ENCODE measurements around the gene KRTAP10-7.
"Not testable (repeated sequence)": the region's sequence is repeated elsewhere in the genome, so short reads cannot be mapped to it uniquely, and the experiment has no call there.

The KRTAP10-7 gene

DNA sequence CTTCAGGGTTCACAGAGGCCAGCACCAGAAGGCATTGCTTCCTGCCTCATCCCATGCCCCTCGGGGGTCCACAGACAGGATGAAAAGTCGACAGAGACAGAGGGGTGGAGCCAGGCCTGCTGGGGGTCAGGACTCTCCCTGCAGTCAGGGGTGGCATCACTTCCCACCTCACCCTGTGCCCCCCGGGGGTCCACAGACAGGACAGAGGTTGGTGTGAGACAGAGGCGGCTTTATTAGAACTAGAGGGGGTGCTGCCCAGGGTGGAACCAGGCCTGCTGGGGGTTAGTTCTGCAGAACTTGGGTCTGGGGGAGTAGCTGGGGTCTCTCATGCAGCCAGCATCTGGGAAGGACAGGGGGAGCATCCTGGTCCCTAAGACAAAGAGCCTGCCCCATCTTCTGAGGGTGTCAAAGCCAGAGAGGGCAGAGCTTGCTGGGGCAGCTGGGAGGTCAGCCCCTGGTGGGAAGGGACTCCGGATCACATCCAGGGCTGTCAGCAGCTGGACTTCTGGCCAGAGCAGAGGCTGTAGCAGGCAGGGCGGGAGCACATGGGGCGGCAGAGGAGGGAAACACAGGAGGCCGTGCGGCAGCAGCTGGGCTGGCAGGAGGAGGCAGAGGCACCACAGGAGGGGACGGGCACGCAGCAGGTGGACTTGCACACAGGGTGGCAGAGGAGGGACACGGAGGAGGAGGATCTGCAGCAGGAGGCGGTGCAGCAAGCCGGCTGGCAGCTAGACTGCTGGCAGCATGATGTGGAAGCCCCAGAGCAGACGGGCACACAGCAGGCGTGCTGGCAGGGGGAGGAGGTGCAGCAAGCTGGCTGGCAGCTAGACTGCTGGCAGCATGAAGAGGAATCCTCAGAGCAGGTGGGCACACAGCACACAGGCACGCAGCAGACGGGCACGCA lies 9.2 kb upstream of the KRTAP10-7 start:
- not testable (repeated sequence) for DNase-seq (ENCODE audit: low spot score)

DNA sequence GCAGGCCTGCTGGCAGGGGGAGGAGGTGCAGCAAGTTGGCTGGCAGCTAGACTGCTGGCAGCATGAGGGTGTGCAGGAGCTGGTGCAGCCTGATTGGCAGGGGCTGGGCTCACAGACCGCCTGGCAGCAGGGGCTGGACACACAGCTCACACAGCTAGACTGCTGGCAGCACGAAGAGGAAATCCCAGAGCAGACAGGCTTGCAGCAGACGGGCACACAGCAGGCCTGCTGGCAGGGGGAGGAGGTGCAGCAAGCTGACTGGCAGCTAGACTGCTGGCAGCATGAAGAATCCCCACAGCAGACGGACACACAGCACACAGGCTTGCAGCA lies 8.6 kb upstream of the KRTAP10-7 start:
- not testable (repeated sequence) for DNase-seq (ENCODE audit: low spot score)

DNA sequence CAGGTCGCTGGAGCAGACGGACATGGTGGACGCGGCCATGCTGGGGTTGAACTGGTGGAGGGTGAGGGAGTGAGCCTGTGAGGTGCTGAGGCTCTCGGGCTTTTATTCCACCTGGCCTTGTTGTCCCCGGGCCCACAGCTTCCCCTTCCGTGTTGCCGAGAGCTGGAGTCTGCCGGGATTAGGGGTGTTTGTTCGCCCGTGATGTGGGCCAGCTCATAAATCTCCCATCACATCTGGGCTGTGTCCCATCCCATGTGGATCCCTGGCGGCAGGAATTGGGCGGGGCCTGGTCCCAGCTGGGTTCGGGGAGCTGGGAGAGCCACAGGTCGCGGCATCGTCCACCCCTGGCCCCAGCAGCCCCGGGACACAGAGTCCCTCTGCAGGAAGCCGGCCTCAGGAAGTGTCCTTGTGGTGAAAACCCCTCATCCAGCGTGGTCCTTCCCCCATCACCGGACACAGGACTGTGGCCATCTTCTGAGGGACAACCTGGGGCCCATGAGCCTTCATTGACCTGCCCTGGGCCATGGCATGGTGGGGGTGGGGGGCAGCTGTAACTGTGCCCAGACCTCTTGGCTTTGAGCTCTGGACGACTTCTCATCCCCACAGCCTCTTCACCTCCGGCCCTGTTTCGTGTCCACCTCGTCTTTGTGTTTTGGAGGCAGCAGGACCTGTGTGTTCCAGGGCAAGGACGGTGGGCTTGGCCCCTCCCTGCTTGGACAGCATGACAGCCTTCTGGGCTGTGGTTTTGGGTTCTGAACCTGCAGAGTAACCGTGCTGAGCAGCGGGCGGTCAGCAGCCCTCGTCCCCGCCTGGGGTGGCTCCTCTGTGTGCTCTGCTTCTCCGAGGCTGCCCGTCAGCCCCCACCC lies 7.7 kb upstream of the KRTAP10-7 start, which contains the start of gene KRTAP10-6:
Gene KRTAP10-6 (minus strand): TSS at position 60 of the 866 bp plus-strand sequence. CDS start 21 bp downstream, at position 39.
- no peak for DNase-seq (ENCODE audit: low spot score)

DNA sequence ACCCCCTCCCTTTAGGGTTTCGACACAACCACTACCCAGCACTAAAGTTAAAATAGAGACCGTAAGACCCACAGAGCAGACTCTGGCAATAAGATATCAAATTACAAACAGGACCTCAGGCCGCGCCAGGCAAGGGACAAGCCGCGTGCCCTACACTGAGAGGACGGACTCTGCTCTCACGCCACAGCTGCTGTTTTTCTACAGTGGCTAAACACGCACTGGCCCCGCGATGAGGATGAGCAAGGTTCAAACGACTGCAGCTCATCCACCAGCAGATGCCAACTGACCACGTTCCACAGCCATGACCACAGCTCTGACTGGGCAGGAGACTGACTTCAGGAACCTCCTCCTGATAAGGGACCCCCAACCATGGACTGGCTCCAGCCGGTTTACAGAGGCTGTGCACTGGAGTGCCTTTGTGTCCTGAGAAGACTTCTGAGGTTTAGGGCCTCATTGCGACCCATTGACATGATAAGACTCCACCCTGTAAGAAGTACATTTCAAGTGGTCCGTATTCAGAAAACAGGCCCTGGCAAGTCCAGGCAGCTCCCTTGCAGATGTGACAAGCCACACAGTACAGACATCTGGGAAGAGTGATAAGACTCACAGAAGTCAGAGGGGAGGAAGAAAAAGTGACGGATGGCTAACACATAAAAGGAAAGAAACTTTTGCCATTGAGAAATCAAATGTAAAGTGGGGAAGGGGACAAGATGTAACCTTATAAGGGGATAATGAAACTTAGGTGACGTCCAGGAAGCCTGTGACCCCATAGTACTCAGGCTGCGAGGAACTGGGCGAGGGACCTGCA lies 6.6 kb upstream of the KRTAP10-7 start:
- DNase-seq (ENCODE audit: low spot score) = no peak

DNA sequence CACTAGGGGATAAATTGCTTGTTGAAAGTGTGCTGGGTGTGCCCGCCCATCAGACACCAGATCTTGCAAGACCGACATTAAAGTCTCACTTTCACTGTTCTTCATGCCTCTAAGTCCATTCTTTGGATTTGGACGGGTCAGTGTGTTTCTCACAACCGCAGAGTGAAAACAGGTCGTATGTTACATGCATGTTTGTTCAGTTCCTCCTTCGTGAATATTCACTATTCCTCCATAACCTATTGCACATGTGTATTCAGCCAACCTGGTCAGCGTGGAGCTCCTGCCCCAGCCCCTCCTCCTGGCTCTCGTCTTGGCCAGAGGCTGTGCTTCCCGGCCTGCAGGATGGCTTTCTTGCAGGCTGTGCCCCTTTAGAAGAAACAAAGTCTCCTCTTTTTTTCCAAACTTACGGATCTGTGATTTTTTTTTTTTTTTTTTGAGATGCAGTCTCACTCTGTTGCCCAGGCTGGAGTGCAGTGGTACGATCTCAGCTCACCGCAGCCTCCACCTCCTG lies 5.9 kb upstream of the KRTAP10-7 start:
- no peak for DNase-seq (ENCODE audit: low spot score)

DNA sequence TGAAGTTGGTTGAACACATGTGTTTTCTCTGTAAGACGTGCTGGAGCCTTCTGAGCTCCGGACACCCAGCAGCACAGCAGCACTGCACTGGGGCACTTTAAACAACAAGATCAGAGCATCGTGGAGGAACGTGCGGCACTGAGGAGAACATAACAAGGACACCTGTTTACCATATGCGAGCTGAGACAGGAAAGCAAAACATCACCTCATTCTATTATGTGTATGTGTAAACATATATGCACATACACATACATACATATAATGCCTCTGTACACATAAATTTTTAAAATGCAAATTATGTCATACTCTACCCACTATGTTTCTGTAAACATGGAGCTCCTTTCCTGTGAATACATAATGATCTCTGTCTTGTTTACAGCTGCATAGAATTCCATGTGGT lies 4.9 kb upstream of the KRTAP10-7 start:
- DNase-seq (ENCODE audit: low spot score) = no peak

DNA sequence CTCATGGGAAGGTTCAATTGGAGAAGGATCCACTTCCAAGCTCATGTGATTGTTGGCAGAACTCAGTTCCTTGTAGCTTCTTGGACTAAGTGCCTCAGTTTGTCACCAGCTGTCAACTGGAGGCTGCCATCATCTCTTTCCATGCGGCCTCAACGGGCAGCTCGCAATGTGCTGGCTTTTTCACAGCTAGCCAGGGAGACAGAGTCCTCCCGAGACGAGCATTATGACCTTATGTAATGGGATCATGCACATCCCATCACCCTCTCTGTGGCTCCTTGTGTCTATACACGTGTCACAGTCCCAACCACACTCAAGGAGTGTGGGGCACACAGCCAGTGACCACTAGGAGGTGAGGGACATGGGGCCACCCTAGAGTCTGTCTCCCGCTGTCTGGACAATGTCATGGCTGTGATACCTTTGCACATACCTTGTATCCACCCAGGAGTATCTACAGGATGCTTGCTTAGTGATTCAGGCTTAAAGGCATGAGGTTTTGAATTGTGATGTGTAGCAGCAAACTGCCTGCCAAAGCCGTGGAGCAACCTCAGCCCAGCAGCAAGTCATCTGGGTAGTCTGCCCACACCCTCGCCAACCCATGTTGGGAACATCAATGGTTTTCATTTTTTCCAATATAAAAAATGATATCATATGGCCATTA lies 4.2 kb upstream of the KRTAP10-7 start:
- no peak for DNase-seq (ENCODE audit: low spot score)

DNA sequence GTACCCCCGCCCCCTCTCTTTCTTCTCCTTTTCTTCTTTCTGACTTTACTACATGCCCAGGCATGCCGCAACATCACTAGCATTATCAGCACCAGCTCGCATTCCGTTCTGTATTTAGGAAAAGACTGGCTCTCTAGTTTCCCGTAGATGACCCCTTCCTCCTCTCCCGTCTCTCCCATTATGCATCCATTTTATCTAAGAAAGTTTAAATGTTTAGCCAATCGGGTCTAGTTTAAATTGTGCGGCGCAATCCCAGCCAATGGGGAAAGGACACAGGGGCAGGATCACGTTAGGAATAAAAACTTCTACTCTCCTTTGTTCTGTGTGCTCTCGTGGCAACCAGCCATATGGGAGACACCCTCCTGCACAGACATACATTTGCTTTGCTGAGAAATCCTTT lies 2.3 kb upstream of the KRTAP10-7 start:
- DNase-seq (ENCODE audit: low spot score) = no peak

DNA sequence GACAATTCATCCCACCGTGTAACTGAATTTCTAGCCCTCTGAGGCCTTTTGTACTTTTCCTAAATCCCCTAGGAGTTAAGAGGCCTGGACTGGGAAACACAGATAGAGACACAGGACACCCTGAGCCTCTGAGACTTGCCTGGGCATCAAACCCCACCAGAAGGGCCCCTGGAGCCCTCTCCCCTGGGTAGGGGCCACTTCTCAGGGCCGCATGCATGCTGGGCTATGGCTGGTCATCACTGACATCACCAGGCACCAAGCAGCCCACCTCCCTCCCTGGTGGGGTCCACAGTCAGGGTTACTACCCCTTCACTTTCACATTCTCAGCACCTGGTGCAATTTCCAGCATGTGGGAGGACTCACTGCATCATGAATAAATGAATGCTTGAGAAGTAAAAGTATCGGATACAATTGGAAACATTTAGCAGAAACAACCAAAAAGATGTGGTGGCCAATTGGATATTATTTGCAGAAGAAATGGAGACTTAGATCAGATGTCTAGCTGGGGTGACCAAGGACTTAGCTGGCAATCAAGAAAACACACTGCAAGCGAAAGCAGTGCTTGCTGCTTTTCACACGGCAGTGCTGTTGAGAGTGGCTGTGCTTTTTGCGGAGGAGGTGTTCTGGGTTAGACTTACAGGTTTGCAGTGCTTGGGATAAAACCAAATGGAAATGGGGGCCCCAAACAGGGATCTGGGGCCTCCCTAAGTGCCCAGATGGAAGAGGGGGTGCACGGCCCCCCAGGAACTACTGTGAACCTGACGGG lies 950 bp upstream of the KRTAP10-7 start:
- no peak for DNase-seq (ENCODE audit: low spot score)

DNA sequence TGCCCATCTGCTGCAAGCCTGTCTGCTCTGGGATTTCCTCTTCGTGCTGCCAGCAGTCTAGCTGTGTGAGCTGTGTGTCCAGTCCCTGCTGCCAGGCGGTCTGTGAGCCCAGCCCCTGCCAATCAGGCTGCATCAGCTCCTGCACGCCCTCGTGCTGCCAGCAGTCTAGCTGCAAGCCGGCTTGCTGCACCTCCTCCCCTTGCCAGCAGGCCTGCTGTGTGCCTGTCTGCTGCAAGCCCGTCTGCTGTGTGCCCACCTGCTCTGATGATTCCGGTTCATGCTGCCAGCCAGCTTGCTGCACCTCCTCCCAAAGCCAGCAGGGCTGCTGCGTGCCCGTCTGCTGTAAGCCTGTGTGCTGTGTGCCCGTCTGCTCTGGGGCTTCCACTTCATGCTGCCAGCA lies 694 bp downstream of the KRTAP10-7 start:
- not testable (repeated sequence) for DNase-seq (ENCODE audit: low spot score)

DNA sequence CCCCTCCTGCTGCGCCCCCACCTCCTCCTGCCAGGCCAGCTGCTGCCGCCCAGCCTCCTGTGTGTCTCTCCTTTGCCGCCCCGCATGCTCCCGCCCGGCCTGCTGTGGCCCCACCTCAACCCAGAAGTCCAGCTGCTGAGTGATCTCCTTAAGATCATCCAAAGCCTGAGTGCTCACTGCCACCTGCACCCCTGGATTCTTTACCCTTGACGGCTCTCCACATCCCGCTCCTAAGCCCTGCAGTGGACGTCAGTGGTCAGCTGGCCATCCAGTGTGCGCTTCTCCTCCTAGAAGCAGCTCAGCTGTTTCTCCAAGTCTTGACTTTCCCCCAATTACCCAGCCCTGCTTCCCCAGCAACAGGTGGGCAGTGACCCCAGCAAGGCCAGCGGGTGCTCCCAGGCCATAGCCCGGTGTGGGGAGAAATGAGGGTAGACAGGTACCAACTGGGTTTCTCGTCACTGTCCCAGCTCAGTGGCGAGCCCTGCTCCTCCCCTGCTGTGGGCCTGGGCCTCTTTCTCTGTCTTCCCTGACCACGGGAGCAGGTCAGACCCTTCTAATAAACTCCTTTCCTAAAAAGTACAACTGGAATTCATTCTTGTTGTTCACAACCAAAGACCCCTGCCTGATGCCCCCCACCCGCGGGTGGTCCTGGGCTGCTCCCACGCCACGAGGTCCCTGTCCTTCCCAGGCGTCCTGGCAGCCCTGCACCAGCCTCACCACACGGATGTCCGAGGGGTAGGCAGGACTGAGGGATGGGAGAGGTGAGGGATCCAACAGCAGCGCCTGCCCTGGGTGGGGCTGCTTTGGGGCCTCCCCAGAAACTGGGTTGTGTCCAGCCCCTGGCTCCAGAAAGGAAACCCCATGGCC lies 1.4 kb downstream of the KRTAP10-7 start:
- DNase-seq (ENCODE audit: low spot score) = no peak

DNA sequence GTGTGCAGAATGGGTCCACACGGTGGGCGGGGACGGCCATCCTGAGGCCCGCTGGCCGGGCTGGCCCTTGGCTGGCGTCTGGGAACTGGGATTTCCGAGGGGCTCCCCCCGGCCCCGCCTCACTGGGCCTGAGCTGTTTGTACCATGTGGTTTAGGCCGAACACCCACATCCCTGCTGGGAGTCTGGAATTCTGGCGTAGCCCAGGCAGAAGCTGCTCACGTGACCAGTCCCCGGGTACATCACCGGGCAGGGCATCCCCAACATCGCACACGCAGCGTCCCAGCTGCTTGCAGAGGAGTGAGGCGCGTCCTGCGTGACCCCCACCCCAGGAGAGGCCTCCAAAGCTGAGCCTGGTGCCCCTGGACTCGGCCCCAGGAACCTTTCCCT lies 2.1 kb downstream of the KRTAP10-7 start:
- DNase-seq (ENCODE audit: low spot score) = no peak

DNA sequence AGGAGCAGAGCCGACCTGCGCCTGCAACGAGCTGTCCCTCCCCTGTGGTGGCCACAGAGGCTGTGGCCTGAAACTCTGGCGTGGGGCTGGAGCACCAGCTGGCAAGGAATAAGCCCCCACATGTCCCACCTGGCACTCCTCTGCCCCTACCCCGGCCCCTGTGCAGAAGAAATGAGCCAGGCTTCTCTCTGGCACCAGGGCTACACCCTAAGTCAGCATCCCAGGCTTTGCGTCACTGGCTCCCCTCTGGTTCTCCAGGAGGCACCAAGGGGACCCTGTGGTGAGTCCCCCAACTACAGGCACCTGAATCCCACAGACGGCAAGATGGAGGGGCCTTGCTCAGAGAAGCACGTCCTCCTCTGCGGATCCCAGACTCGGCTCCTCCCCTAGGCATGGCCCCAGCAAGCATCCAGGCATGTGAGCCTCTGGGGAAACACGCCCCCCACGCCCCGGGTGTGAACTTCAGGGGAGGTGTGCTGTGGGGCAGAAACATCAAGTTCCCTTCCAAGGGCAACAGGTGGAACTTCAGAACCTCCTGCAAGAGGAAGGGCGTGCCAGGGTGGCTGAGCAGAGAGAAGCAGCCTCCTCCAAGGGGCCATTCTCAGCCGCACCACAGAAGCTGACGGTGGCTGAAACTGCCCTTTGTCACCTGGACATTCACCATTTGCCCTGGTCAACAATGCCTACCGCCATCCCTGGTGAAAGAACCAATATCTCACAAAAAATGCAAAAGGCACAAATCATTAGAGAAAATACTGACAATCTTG lies 2.9 kb downstream of the KRTAP10-7 start:
- no peak for DNase-seq (ENCODE audit: low spot score)

DNA sequence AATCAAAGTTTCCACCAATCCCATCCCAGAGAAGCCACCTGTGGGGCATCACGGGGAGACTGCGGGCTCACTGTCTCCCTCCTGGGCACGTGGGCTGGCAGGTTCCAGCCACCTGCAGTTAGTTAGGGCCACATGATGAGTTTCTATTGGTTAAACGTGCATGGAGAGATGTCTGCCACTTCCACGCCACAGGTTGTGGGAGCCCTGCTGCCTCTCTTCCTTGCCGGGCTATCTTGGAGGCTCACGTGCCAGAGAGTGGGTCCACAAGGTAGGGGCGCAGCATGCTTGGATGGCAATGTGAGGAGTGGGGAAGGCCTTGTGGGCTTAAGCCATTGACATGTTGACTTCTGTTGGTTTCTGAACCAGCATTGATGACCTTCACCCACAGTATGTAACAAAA lies 3.5 kb downstream of the KRTAP10-7 start:
- DNase-seq (ENCODE audit: low spot score) = no peak

DNA sequence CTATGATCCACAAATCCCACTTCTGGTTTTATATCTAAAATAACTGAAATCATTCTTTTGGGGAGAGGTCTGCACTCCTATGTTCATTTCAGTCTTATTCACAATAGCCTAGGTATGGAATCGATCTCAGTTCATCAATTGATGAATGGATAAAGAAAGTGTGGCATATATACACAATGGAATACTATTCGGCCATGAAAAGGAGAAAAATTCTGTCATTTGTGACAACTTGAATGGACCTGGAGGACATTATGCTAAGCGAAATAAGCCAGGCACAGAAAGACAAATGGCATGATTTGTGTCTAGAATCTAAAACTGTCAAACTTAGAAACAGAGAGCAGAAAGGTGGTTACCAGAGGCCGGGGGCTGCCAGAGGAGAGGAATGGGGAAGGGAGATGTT lies 6.1 kb downstream of the KRTAP10-7 start:
- DNase-seq (ENCODE audit: low spot score) = no peak

DNA sequence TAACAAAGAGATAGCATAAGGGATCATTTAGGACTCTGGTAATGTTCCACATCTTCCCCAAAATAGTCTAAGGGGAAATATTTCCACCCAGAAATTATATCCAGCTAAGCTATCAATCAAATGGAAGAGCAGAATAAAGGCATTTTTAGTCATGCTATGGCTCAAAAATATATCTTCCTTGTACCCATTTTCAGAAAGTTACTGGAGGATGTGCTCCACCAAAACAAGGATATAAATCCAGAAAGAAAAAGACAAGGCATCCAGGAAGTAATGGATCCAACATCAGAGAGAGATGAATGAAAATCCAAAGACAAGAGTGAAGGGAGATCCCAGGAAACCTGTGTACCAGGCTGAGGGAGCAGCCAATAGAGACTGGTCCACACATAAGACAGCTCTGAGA lies 8.8 kb downstream of the KRTAP10-7 start:
- no peak for DNase-seq (ENCODE audit: low spot score)

DNA sequence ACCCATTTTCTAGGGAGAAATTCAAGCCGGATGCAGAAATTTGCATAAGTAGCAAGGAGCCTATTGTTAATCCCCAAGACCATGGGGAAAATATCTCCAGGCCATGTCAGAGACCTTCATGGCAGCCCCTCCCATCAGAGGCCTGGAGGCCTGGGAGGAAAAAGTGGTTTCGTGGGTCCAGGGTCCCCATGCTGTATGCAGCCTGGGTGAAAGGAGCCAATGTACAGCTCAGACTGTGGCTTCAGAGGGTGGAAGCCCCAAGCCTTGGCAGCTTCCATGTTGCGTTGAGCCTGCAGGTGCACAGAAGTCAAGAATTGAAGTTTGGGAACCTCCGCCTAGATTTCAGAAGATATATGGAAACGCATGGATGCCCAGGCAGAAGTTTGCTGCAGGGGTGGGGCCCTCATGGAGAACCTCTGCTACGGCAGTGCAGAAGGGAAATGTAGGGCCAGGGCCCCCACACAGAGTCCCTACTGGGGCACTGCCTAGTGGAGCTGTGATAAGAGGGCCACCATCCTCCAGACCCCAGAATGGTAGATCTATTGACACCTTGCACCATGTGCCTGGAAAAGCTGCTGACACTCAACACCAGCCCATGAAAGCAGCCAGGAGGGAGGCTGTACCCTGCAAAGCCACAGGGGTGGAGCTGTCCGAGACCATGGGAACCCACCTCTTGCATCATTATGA lies 9.9 kb downstream of the KRTAP10-7 start:
- not testable (repeated sequence) for DNase-seq (ENCODE audit: low spot score)

DNA sequence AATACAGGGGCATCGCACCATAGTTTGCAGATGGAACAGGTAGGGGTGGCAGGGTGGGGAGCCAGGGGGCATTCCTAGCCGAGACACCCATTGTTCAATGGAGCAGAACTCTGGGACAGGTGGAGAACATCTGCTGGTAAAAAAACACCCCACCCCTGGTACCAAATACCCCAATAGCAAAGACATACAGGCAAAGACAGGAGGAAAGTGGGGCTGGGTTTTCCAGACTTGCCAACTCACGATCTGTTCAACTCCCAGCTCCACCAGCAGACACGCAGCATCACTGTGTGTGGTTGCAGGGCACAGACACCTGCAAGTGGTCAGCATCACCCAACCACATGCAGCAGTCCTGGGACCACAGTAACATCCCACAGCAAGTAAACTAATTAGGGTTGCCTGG lies 11.2 kb downstream of the KRTAP10-7 start:
- no peak for DNase-seq (ENCODE audit: low spot score)

All from COLO829 (cell line).